Measurements from ENCODE around the gene RSF1. TPM values are rescaled to one million over a fixed set of nuclear protein-coding genes. Genes with fewer than 3 reads are reported as not detected.

RSF1 gene
- total RNA-seq, 4 donors from 2014 or later: 42.6 to 58.6 (median 49.4) TPM

DNA sequence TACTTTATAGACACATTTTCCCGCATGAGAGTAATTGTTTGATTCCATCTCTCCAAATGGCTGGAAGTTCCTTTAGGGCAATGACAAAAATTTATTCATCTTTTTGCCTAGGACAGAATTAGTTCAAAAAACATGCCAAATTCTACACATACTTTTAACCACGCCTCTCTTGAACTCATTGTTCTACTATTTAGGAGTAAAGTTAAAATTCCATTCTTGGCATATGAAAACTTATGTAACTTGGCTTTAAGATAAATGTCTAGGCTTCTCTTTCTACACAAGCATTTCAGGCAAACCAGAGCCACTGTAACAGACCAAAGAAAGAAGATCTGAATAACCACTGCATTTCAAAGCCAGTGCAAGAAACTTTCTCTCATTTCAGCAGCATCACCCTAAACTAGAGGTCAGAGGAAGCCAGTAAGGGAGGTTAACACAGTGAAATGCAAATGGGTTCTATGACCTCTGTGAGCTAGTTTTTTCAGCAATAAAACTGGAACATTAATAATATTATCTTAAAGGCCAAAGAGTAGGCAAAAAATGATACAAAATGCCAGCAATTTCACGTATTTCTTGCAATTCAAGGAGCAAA, 73.0 kb downstream of the RSF1 start:
- TF ChIP-seq, protein P1, sequence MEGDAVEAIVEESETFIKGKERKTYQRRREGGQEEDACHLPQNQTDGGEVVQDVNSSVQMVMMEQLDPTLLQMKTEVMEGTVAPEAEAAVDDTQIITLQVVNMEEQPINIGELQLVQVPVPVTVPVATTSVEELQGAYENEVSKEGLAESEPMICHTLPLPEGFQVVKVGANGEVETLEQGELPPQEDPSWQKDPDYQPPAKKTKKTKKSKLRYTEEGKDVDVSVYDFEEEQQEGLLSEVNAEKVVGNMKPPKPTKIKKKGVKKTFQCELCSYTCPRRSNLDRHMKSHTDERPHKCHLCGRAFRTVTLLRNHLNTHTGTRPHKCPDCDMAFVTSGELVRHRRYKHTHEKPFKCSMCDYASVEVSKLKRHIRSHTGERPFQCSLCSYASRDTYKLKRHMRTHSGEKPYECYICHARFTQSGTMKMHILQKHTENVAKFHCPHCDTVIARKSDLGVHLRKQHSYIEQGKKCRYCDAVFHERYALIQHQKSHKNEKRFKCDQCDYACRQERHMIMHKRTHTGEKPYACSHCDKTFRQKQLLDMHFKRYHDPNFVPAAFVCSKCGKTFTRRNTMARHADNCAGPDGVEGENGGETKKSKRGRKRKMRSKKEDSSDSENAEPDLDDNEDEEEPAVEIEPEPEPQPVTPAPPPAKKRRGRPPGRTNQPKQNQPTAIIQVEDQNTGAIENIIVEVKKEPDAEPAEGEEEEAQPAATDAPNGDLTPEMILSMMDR (IDR thresholded peaks at IDR 0.05; ENCODE audit: low read depth): no peak

DNA sequence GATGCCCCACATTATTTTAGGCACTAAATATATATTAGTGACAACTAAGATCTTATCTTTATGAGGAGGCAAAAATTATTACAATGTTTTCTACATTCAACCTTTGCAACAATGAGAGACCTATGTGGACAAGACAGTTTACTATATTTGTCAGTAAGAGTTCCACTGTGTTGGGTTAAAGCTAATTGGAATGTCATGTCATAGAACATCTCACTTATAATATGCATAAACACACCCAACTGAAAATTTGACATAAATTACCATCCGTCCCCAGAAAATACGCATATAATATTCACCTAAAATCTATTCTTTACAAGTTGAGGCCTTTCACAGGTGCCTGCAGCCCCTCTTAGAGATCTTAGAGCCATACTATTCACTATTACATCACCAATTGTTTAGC, 84.0 kb downstream of the RSF1 start:
- TF ChIP-seq, protein P1 (IDR thresholded peaks at IDR 0.05; ENCODE audit: low read depth): no peak

DNA sequence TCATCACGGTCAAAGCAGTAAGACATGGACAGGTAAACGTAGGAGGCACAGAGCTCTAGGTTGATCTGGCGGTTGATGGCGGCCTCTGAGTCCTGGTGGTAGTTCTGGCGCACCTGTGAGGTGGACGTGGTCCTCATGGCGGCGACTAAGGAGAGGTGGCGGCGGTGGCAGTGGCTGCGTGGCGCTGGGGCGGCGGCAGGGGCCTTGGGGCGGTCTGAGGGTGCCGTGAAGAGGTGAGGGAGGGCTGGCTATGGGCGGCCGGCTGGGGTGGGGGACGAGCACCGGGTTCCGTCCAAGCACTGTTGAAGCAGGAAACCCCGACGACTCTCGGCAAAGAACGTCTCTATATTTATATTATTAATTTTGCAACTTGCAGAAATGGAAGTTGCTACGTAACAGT, 85.6 kb downstream of the RSF1 start:
- TF ChIP-seq, protein P1 (IDR thresholded peaks at IDR 0.05; ENCODE audit: low read depth): no peak

DNA sequence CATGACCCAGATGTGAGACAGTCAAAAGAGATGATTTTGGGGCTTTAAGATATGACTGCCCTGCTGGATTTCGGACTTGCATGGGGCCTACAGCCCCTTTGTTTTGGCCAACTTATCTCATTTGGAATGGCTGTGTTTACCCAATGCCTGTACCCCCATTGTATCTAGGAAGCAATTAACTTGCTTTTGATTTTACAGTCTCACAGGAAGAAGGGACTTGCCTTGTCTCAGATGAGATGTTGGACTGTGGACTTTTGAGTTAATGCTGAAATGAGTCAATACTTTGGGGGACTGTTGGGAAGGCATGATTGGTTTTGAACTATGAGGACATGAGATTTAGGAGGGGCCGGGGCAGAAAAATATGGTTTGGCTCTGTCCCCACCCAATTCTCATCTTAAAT, 88.4 kb downstream of the RSF1 start:
- TF ChIP-seq, protein P1 (IDR thresholded peaks at IDR 0.05; ENCODE audit: low read depth): no peak

DNA sequence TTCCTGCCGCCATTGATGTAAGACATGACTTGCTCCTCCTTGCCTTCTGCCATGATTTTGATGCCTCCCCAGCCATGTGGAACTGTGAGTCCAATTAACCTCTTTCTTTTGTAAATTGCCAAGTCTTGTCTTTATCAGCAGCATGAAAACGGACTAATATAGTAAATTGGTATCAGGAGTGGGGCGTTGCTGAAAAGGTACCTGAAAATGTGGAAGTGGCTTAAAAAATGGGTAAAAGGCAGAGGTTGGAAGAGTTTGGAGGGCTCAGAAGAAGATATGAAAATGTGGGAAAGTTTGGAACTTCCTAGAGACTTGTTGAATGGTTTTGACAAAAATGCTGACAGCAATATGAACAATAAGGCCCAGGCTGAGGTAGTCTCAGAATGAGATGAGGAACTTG, 89.7 kb downstream of the RSF1 start:
- TF ChIP-seq, protein P1 (IDR thresholded peaks at IDR 0.05; ENCODE audit: low read depth): no peak

DNA sequence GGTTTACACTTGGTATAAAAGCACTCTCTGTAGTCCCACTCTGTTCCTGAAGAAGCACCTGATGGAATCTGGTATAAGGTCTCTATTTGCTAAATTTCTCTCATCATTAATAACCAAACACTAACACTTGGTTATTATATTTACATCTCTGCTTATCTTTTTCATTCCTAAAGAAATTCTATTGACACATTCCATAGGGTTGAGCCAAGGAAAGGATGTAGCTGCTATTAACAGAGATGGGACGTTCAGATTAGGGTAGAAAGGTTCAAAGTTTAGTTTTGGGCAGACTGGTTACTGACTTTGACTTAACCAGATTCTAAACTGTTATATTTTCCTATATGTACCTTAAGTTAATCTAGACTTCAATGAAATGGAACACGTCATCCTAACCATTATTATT, 91.5 kb downstream of the RSF1 start:
- TF ChIP-seq, protein P1 (IDR thresholded peaks at IDR 0.05; ENCODE audit: low read depth): no peak

DNA sequence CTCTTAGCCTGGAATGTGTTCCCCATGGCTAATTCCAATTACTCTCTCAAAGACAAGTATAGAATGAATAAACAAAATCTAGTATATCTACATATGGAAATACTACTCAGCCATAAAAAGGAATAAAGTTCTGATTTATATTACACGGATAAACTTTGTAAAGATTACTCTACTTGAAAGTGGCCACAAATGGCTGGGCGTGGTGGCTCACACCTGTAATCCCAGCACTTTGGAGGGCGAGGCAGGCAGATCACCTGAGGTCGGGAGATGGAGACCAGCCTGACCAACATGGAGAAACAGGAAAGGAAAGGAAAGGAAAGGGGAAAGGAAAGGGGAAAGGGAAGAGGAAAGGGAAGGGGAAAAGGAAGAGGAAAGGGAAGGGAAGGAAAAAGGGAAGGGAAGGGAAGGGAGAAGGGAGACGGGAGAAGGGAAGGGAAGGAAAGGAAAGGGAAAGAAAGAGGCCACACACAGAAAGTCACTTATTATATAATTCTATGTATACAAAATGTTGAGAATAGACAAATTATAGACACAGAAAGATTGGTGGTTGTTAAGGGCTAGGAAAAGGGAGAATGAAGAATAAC, 92.2 kb downstream of the RSF1 start:
- TF ChIP-seq, protein P1 (IDR thresholded peaks at IDR 0.05; ENCODE audit: low read depth): no peak

All from subcutaneous adipose tissue (tissue), 4 donors.